ENCODE measurements around the gene MAPK6.

The MAPK6 gene

DNA sequence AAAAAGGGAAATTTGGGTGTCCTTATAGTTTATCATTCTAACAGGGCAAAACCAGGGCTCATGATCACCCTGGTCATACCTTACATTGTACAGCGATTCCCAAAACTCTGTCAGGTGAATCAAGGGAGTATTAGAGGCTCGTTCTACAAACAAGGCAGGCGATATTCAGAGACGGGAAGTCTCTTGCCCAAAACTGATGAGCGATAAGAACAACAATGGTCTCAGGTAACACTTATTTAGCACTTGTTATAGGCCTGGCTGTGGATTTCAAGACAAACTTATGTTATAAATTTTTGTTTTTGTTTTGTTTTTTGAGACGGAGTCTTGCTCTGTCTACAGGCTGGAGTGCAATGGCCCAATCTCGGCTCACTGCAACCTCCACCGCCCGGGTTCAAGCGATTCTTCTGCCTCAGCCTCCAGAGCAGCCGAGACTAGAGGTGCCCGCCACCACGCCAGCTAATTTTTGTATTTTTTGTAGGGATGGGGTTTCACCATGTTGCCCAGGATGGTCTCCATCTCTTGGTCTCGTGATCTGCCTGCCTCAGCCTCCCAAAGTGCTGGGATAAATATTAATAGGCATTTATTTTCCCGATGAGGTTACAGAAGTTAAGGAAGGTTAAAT is 80.7 kb downstream of the MAPK6 start:
- Histone ChIP-seq H3K27me3 (ENCODE audit: control insufficient read depth, insufficient read depth, low read length) (no peaks in the 10 kb centered on the region), H3K9me3 (ENCODE audit: control insufficient read depth, insufficient read depth, low read depth, low read length) (no peaks in the 10 kb centered on the region), H3K9ac (ENCODE audit: low read length) (no peak overlapping the region), H3K4me3 (ENCODE audit: low read depth, low read length) (no peak overlapping the region), H3K4me1 (ENCODE audit: control insufficient read depth, insufficient read depth, low read length) (peaks cover 4% of the 10 kb centered on the region; the same call in 1 of the 2 replicates), H3K27ac (ENCODE audit: low read depth, low read length) (no peak overlapping the region), H3K36me3 (ENCODE audit: control insufficient read depth, insufficient read depth, low read length) (no peaks in the 10 kb centered on the region)

- no peaks in the 10 kb centered on the region for H3K36me3 ChIP-seq (ENCODE audit: control insufficient read depth, insufficient read depth, low read length)
- no peak overlapping the region for H3K4me3 ChIP-seq (ENCODE audit: low read depth, low read length)
- peaks cover 4% of the 10 kb centered on the region; the same call in 1 of the 2 replicates for H3K4me1 ChIP-seq (ENCODE audit: control insufficient read depth, insufficient read depth, low read length)
- H3K27me3 ChIP-seq (ENCODE audit: control insufficient read depth, insufficient read depth, low read length) = no peaks in the 10 kb centered on the region
- no peak overlapping the region for H3K27ac ChIP-seq (ENCODE audit: low read depth, low read length)
- no peaks in the 10 kb centered on the region for H3K9me3 ChIP-seq (ENCODE audit: control insufficient read depth, insufficient read depth, low read depth, low read length)
- no peak overlapping the region for H3K9ac ChIP-seq (ENCODE audit: low read length)
These were observed 81.9 kb downstream of the MAPK6 start for GRCh38 chr15:52100807-52101442.

- no peaks in the 10 kb centered on the region for H3K36me3 ChIP-seq (ENCODE audit: control insufficient read depth, insufficient read depth, low read length)
- H3K27me3 ChIP-seq (ENCODE audit: control insufficient read depth, insufficient read depth, low read length) = no peaks in the 10 kb centered on the region
- no peak overlapping the region for H3K9ac ChIP-seq (ENCODE audit: low read length)
- no peak overlapping the region for H3K27ac ChIP-seq (ENCODE audit: low read depth, low read length)
- H3K9me3 ChIP-seq (ENCODE audit: control insufficient read depth, insufficient read depth, low read depth, low read length) = no peaks in the 10 kb centered on the region
- no peak overlapping the region for H3K4me3 ChIP-seq (ENCODE audit: low read depth, low read length)
- peaks cover 4% of the 10 kb centered on the region; the same call in 1 of the 2 replicates for H3K4me1 ChIP-seq (ENCODE audit: control insufficient read depth, insufficient read depth, low read length)
These were observed 82.7 kb downstream of the MAPK6 start for GRCh38 chr15:52101542-52102323.

DNA sequence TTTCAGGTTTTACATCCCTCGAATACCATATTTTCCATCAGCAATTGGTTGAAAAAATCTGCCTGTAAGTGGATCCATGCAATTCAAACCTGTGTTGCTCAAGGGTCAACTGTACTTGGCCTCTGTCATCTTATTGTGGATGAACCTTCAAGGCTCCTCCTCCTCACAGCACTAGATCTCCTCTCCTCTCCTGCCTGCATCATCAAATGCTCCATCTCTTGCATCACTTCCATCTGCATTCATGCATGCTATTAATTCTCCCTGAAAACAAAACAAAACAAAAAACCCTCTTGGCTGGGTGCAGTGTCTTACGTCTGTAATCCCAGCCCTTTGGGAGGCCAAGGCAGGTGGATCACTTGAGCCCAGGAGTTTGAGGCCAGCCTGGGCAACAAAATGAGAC is 83.4 kb downstream of the MAPK6 start:
- no peak overlapping the region for H3K27ac ChIP-seq (ENCODE audit: low read depth, low read length)
- peaks cover 4% of the 10 kb centered on the region; the same call in 1 of the 2 replicates for H3K4me1 ChIP-seq (ENCODE audit: control insufficient read depth, insufficient read depth, low read length)

GRCh38 chr15:52103217-52104207 is 84.5 kb downstream of the MAPK6 start:
- no peak overlapping the region for H3K9ac ChIP-seq (ENCODE audit: low read length)
- H3K36me3 ChIP-seq (ENCODE audit: control insufficient read depth, insufficient read depth, low read length) = no peaks in the 10 kb centered on the region
- H3K4me3 ChIP-seq (ENCODE audit: low read depth, low read length) = no peak overlapping the region
- H3K4me1 ChIP-seq (ENCODE audit: control insufficient read depth, insufficient read depth, low read length) = peaks cover 4% of the 10 kb centered on the region; the same call in 1 of the 2 replicates
- H3K9me3 ChIP-seq (ENCODE audit: control insufficient read depth, insufficient read depth, low read depth, low read length) = no peaks in the 10 kb centered on the region
- H3K27ac ChIP-seq (ENCODE audit: low read depth, low read length) = no peak overlapping the region
- no peaks in the 10 kb centered on the region for H3K27me3 ChIP-seq (ENCODE audit: control insufficient read depth, insufficient read depth, low read length)

More for the DNA sequence above, 83.4 kb downstream of the MAPK6 start:
- H3K9ac ChIP-seq (ENCODE audit: low read length) = no peak overlapping the region
- no peaks in the 10 kb centered on the region for H3K36me3 ChIP-seq (ENCODE audit: control insufficient read depth, insufficient read depth, low read length)
- H3K27me3 ChIP-seq (ENCODE audit: control insufficient read depth, insufficient read depth, low read length) = no peaks in the 10 kb centered on the region
- no peaks in the 10 kb centered on the region for H3K9me3 ChIP-seq (ENCODE audit: control insufficient read depth, insufficient read depth, low read depth, low read length)
- no peak overlapping the region for H3K4me3 ChIP-seq (ENCODE audit: low read depth, low read length)

- H3K9me3 ChIP-seq (ENCODE audit: control insufficient read depth, insufficient read depth, low read depth, low read length) = no peaks in the 10 kb centered on the region
- no peaks in the 10 kb centered on the region for H3K36me3 ChIP-seq (ENCODE audit: control insufficient read depth, insufficient read depth, low read length)
- no peak overlapping the region for H3K27ac ChIP-seq (ENCODE audit: low read depth, low read length)
- H3K4me3 ChIP-seq (ENCODE audit: low read depth, low read length) = no peak overlapping the region
- no peak overlapping the region for H3K9ac ChIP-seq (ENCODE audit: low read length)
- H3K27me3 ChIP-seq (ENCODE audit: control insufficient read depth, insufficient read depth, low read length) = no peaks in the 10 kb centered on the region
- peaks cover 7% of the 10 kb centered on the region; the same call in 1 of the 2 replicates for H3K4me1 ChIP-seq (ENCODE audit: control insufficient read depth, insufficient read depth, low read length)
These were observed 85.5 kb downstream of the MAPK6 start for GRCh38 chr15:52104532-52105004.

DNA sequence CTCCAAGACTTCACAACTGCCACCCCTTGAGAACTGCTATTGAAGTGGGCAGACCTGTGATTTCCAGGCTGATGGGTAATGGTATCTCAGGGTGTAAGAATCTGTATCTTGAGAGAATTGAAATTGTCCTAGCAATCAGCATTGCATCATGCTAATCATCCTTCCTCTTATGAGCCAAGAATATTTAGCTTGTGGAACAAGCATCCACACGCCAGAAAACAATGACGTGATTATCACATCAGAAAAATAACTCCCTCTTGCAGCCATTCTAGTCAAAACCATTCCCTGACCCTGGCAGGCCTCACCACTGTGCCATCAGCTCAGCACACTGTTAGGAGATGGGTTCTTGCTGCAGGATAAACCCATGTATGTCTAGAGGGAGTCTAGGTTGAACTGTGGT is 86.8 kb downstream of the MAPK6 start:
- no peak overlapping the region for H3K27ac ChIP-seq (ENCODE audit: low read depth, low read length)
- H3K27me3 ChIP-seq (ENCODE audit: control insufficient read depth, insufficient read depth, low read length) = peaks cover 2% of the 10 kb centered on the region; the same call in 1 of the 2 replicates
- H3K4me3 ChIP-seq (ENCODE audit: low read depth, low read length) = no peak overlapping the region
- no peak overlapping the region for H3K9ac ChIP-seq (ENCODE audit: low read length)
- H3K4me1 ChIP-seq (ENCODE audit: control insufficient read depth, insufficient read depth, low read length) = peaks cover 10% of the 10 kb centered on the region; the same call in 1 of the 2 replicates
- H3K36me3 ChIP-seq (ENCODE audit: control insufficient read depth, insufficient read depth, low read length) = no peaks in the 10 kb centered on the region
- H3K9me3 ChIP-seq (ENCODE audit: control insufficient read depth, insufficient read depth, low read depth, low read length) = no peaks in the 10 kb centered on the region

DNA sequence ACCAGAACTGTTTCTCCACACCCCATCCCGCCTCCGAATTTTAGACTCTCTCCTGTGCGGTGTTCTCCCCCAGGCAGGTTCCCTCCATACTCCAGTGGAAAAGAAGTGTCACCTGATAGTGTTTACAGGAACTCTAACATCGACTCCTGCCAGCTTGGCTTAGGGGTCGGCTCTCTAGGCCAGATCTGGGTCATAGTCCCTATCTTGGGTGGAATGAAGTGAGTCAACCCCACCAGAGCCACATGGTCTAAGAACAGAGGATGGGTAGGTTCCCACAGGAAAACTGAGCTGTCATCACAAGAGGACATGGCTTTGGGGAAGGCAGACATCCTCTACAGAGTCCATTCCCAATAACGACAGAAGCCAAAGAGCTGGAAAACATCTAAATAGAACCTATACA is 87.6 kb downstream of the MAPK6 start:
- H3K27me3 ChIP-seq (ENCODE audit: control insufficient read depth, insufficient read depth, low read length) = peaks cover 10% of the 10 kb centered on the region
- H3K4me1 ChIP-seq (ENCODE audit: control insufficient read depth, insufficient read depth, low read length) = peaks cover 10% of the 10 kb centered on the region; the same call in 1 of the 2 replicates
- no peaks in the 10 kb centered on the region for H3K9me3 ChIP-seq (ENCODE audit: control insufficient read depth, insufficient read depth, low read depth, low read length)
- no peak overlapping the region for H3K4me3 ChIP-seq (ENCODE audit: low read depth, low read length)
- H3K27ac ChIP-seq (ENCODE audit: low read depth, low read length) = no peak overlapping the region
- H3K36me3 ChIP-seq (ENCODE audit: control insufficient read depth, insufficient read depth, low read length) = no peaks in the 10 kb centered on the region
- H3K9ac ChIP-seq (ENCODE audit: low read length) = no peak overlapping the region

- no peak overlapping the region for H3K27ac ChIP-seq (ENCODE audit: low read depth, low read length)
- H3K9ac ChIP-seq (ENCODE audit: low read length) = no peak overlapping the region
These were observed 88.2 kb downstream of the MAPK6 start for GRCh38 chr15:52107238-52107637.

More at GRCh38 chr15:52107238-52107637, 88.2 kb downstream of the MAPK6 start:
- Histone ChIP-seq H3K4me1 (ENCODE audit: control insufficient read depth, insufficient read depth, low read length) (peaks cover 10% of the 10 kb centered on the region; the same call in 1 of the 2 replicates), H3K9me3 (ENCODE audit: control insufficient read depth, insufficient read depth, low read depth, low read length) (no peaks in the 10 kb centered on the region), H3K4me3 (ENCODE audit: low read depth, low read length) (no peak overlapping the region), H3K36me3 (ENCODE audit: control insufficient read depth, insufficient read depth, low read length) (no peaks in the 10 kb centered on the region), H3K27me3 (ENCODE audit: control insufficient read depth, insufficient read depth, low read length) (peaks cover 16% of the 10 kb centered on the region)
